Measurements from ENCODE around the gene RAB11FIP5.

Gene RAB11FIP5

GRCh38 chr2:73082523-73083410 lies 30.0 kb downstream of the RAB11FIP5 start:
- no peak for DNase-seq

GRCh38 chr2:73081181-73081671 lies 31.5 kb downstream of the RAB11FIP5 start:
- DNase-seq: no peak

- no peak for DNase-seq
Measured at GRCh38 chr2:73080321-73081131, 32.2 kb downstream of the RAB11FIP5 start.

- DNase-seq: no peak
Measured at GRCh38 chr2:73079636-73080035, 33.1 kb downstream of the RAB11FIP5 start.

GRCh38 chr2:73078457-73079411 lies 34.0 kb downstream of the RAB11FIP5 start:
- no peak for DNase-seq

GRCh38 chr2:73077424-73077795 lies 35.3 kb downstream of the RAB11FIP5 start:
- DNase-seq: no peak

GRCh38 chr2:73076701-73077423 lies 35.9 kb downstream of the RAB11FIP5 start:
- no peak for DNase-seq

GRCh38 chr2:73075477-73076373 lies 37.0 kb downstream of the RAB11FIP5 start:
- no peak for DNase-seq

GRCh38 chr2:73074110-73075069 lies 38.4 kb downstream of the RAB11FIP5 start:
- DNase-seq: no peak

- DNase-seq: no peak
Measured at GRCh38 chr2:73072416-73072815, 40.3 kb downstream of the RAB11FIP5 start.

- DNase-seq: peak; percentile 26
Measured at GRCh38 chr2:73072129-73072395, 40.7 kb downstream of the RAB11FIP5 start.

- peak; percentile 93 for DNase-seq
Measured at GRCh38 chr2:73071360-73072128, 41.2 kb downstream of the RAB11FIP5 start, which contains the start of gene SFXN5. TSS of gene SFXN5 (minus strand) at chr2:73071712. CDS start at chr2:73071705, 7 bp downstream.

- peak; percentile 45 for DNase-seq
Measured at GRCh38 chr2:73070643-73071359, 41.9 kb downstream of the RAB11FIP5 start.

GRCh38 chr2:73069855-73070642 lies 42.7 kb downstream of the RAB11FIP5 start:
- DNase-seq: no peak

GRCh38 chr2:73069041-73069854 lies 43.5 kb downstream of the RAB11FIP5 start:
- no peak for DNase-seq

- no peak for DNase-seq
Measured at GRCh38 chr2:73068147-73068546, 44.6 kb downstream of the RAB11FIP5 start.

All from CD4-positive, alpha-beta T cell treated with Interleukin-6 for 4 hours (primary cell).